IPS DF 19.7 (cell line): ENCODE results near the gene S100PBP.
"Not testable (repeated sequence)": the region's sequence is repeated elsewhere in the genome, so short reads cannot be mapped to it uniquely, and the experiment has no call there.

Experiments used
- DNase-seq: peaks from one replicate; pipeline ENCODE4 v3.0.0-alpha.2; 2013; ENCODE audit warnings: low read depth, low spot score

The S100PBP gene

GRCh38 chr1:32784817-32785216 lies 32.6 kb upstream of the S100PBP start:
- no peak for DNase-seq

- no peak for DNase-seq
These were observed 30.6 kb upstream of the S100PBP start for GRCh38 chr1:32786856-32787255.

- DNase-seq: not testable (repeated sequence)
These were observed 28.1 kb upstream of the S100PBP start for GRCh38 chr1:32789356-32789755.

- no peak for DNase-seq
These were observed 25.6 kb upstream of the S100PBP start for GRCh38 chr1:32791881-32792280.

GRCh38 chr1:32795763-32796162 lies 21.7 kb upstream of the S100PBP start:
- DNase-seq: not testable (repeated sequence)

GRCh38 chr1:32797456-32797855 lies 20.0 kb upstream of the S100PBP start:
- no peak for DNase-seq

- DNase-seq: no peak
These were observed 19.3 kb upstream of the S100PBP start for GRCh38 chr1:32798191-32798590.

- no peak for DNase-seq
These were observed 18.6 kb upstream of the S100PBP start for GRCh38 chr1:32798679-32799416.

GRCh38 chr1:32801096-32801715 lies 16.2 kb upstream of the S100PBP start:
- DNase-seq: no peak

- DNase-seq: not testable (repeated sequence)
These were observed 13.0 kb upstream of the S100PBP start for GRCh38 chr1:32804460-32804859.

GRCh38 chr1:32806290-32806689 lies 11.2 kb upstream of the S100PBP start:
- no peak for DNase-seq

- DNase-seq: no peak
These were observed 10.4 kb upstream of the S100PBP start for GRCh38 chr1:32806910-32807523.

GRCh38 chr1:32808580-32808979 lies 8.9 kb upstream of the S100PBP start:
- no peak for DNase-seq

GRCh38 chr1:32810358-32810757 lies 7.1 kb upstream of the S100PBP start:
- no peak for DNase-seq

- DNase-seq: no peak
These were observed 6.2 kb upstream of the S100PBP start for GRCh38 chr1:32811265-32811664.

- DNase-seq: no peak
These were observed 5.5 kb upstream of the S100PBP start for GRCh38 chr1:32811917-32812316.

- no peak for DNase-seq
These were observed 3.3 kb upstream of the S100PBP start for GRCh38 chr1:32813941-32814739.

GRCh38 chr1:32816676-32817158 lies 736 bp upstream of the S100PBP start:
- DNase-seq: no peak

- DNase-seq: peak; percentile 45
These were observed 648 bp downstream of the S100PBP start for GRCh38 chr1:32817815-32818786.

- DNase-seq: no peak
These were observed 1.5 kb downstream of the S100PBP start for GRCh38 chr1:32818804-32819541.
